Endodermal cell (in vitro differentiated cells): ENCODE data around the gene PNRC1. TPM values are rescaled to one million over a fixed set of nuclear protein-coding genes. Genes with fewer than 3 reads are reported as not detected.
"Not testable (repeated sequence)": the region's sequence is repeated elsewhere in the genome, so short reads cannot be mapped to it uniquely, and the experiment has no call there.

Experiments
- DNase-seq: peaks from one replicate; pipeline ENCODE4 v3.0.0-alpha.2; 2017
- H3K27ac ChIP-seq: 2 replicates; pipeline ENCODE4 v1.5.1; 2013; ENCODE audit warnings: mild to moderate bottlenecking, low read depth, low read length, moderate library complexity
- H3K27me3 ChIP-seq: 2 replicates; pipeline ENCODE4 v1.6.1; 2013; ENCODE audit warnings: mild to moderate bottlenecking, low read length, moderate library complexity; ENCODE audit not compliant: insufficient read depth, control insufficient read depth, poor library complexity, severe bottlenecking
- H3K36me3 ChIP-seq: 2 replicates; pipeline ENCODE4 v1.7.0; 2013; ENCODE audit warnings: mild to moderate bottlenecking, low read length, moderate library complexity; ENCODE audit not compliant: control insufficient read depth, insufficient read depth
- H3K4me1 ChIP-seq: one replicate; pipeline ENCODE4 v1.7.0; 2013; ENCODE audit warnings: low read length; ENCODE audit not compliant: control insufficient read depth, insufficient read depth
- H3K4me3 ChIP-seq: 2 replicates; pipeline ENCODE4 v1.5.1; 2013; ENCODE audit warnings: mild to moderate bottlenecking, low read length, moderate library complexity
- H3K9ac ChIP-seq: 2 replicates; pipeline ENCODE4 v1.6.1; 2013; ENCODE audit warnings: mild to moderate bottlenecking, low read length, moderate library complexity; ENCODE audit not compliant: poor library complexity, severe bottlenecking; ENCODE audit errors: extremely low read depth
- H3K9me3 ChIP-seq: 2 replicates; pipeline ENCODE4 v1.6.1; 2013; ENCODE audit warnings: mild to moderate bottlenecking, low read length, moderate library complexity; ENCODE audit not compliant: control insufficient read depth
- H3K27ac Mint-ChIP-seq: 2 replicates; pipeline ENCODE4 v1.8.0; 2020; ENCODE audit warnings: mixed read lengths
- H3K27me3 Mint-ChIP-seq: 2 replicates; pipeline ENCODE4 v1.8.0; 2021; ENCODE audit warnings: mild to moderate bottlenecking, mixed read lengths; ENCODE audit not compliant: insufficient read depth
- H3K36me3 Mint-ChIP-seq: 2 replicates; pipeline ENCODE4 v1.8.0; 2020; ENCODE audit warnings: low read depth, mixed read lengths
- H3K4me1 Mint-ChIP-seq: 2 replicates; pipeline ENCODE4 v1.8.0; 2020; ENCODE audit warnings: mixed read lengths
- H3K4me3 Mint-ChIP-seq: 2 replicates; pipeline ENCODE4 v1.8.0; 2020; ENCODE audit warnings: mild to moderate bottlenecking, moderate library complexity, mixed read lengths
- H3K9me3 Mint-ChIP-seq: 2 replicates; pipeline ENCODE4 v1.8.0; 2020; ENCODE audit warnings: mild to moderate bottlenecking, mixed read lengths
- CTCF ChIP-seq: fragments of 200-600 bp; sonication (generic); conservative IDR thresholded peaks from 2 replicates; pipeline ENCODE4 v1.5.0; 2021; ENCODE audit warnings: antibody characterized with exemption, mild to moderate bottlenecking
- WGBS, 2 experiments: methylation state at CpG; one replicate each; pipeline versions ENCODE4 v1.1.5 to v1.1.7; 2013; ENCODE audit warnings: missing lambda C conversion rate in 2 of 2, mixed read lengths in 1 of 2; ENCODE audit not compliant: insufficient coverage in 1 of 2, insufficient read length in 1 of 2; 5-methylcytosine and 5-hydroxymethylcytosine counted together
- total RNA-seq, 2 donors: library from RNA; stranded (reverse); fragmentation: NEBNext Ultra II Directional in 1 of 2; extraction: Animal tissue kit (Norgen Biotek cat#: 25700) in 1 of 2; gene quantifications; 2 replicates in 1 of 2; 3 replicates in 1 of 2; pipeline ENCODE4 v1.2.1, GENCODE V29; 2021

PNRC1 gene
- total RNA-seq, 2 donors from 2014 or later: 105 to 118 TPM

GRCh38 chr6:89120371-89120770 is 39.8 kb downstream of the PNRC1 start:
- Histone ChIP-seq H3K36me3 (no peaks in the 10 kb centered on the region), H3K4me3 (no peak overlapping the region), H3K4me1 (no peaks in the 10 kb centered on the region), H3K27me3 (peaks cover 13% of the 10 kb centered on the region), H3K27ac (no peak overlapping the region), H3K9ac (no peak overlapping the region), H3K9me3 (no peaks in the 10 kb centered on the region)
- 93 to 100% methylated on average over 1 to 4 of the region's 4 CpGs for WGBS, 2 experiments
- Mint-ChIP-seq H3K4me1 (peaks cover 5% of the 10 kb centered on the region), H3K36me3 (no peaks in the 10 kb centered on the region), H3K27me3 (peaks cover 42% of the 10 kb centered on the region), H3K4me3 (no peak overlapping the region), H3K27ac (no peak overlapping the region), H3K9me3 (no peaks in the 10 kb centered on the region)
- DNase-seq: no peak
- no peak for TF ChIP-seq CTCF

- 100% methylated on average over 1 of the region's 1 CpG for WGBS, 2 experiments
- Histone ChIP-seq H3K27ac (no peak overlapping the region), H3K4me1 (no peaks in the 10 kb centered on the region), H3K27me3 (peaks cover 13% of the 10 kb centered on the region), H3K9ac (no peak overlapping the region), H3K9me3 (no peaks in the 10 kb centered on the region), H3K36me3 (no peaks in the 10 kb centered on the region), H3K4me3 (no peak overlapping the region)
- peaks cover 3% of the 10 kb centered on the region for H3K9me3 Mint-ChIP-seq
- peaks cover 33% of the 10 kb centered on the region for H3K27me3 Mint-ChIP-seq
- H3K4me3 Mint-ChIP-seq: no peak overlapping the region
- no peak overlapping the region for H3K27ac Mint-ChIP-seq
- H3K4me1 Mint-ChIP-seq: peaks cover 2% of the 10 kb centered on the region
- no peaks in the 10 kb centered on the region for H3K36me3 Mint-ChIP-seq
- TF ChIP-seq CTCF: no peak
- DNase-seq: no peak
These were observed 41.4 kb downstream of the PNRC1 start for GRCh38 chr6:89121934-89122333.

GRCh38 chr6:89122625-89123024 is 42.1 kb downstream of the PNRC1 start:
- Histone ChIP-seq H3K9me3 (no peaks in the 10 kb centered on the region), H3K36me3 (no peaks in the 10 kb centered on the region), H3K4me1 (no peaks in the 10 kb centered on the region), H3K27me3 (peaks cover 13% of the 10 kb centered on the region), H3K4me3 (no peak overlapping the region), H3K27ac (no peak overlapping the region), H3K9ac (no peak overlapping the region)
- no peak overlapping the region for H3K4me3 Mint-ChIP-seq
- no peak overlapping the region for H3K27ac Mint-ChIP-seq
- H3K9me3 Mint-ChIP-seq: peaks cover 9% of the 10 kb centered on the region
- no peaks in the 10 kb centered on the region for H3K36me3 Mint-ChIP-seq
- peaks cover 31% of the 10 kb centered on the region for H3K27me3 Mint-ChIP-seq
- DNase-seq: no peak
- peak; percentile 74 for TF ChIP-seq CTCF
- no peaks in the 10 kb centered on the region for H3K4me1 Mint-ChIP-seq

GRCh38 chr6:89128256-89128671 is 47.7 kb downstream of the PNRC1 start:
- not testable (repeated sequence) for H3K4me3 ChIP-seq, H3K27me3 ChIP-seq, H3K27ac Mint-ChIP-seq, H3K4me3 Mint-ChIP-seq, H3K4me1 ChIP-seq, H3K9ac ChIP-seq, H3K36me3 Mint-ChIP-seq, H3K27ac ChIP-seq, H3K36me3 ChIP-seq, H3K4me1 Mint-ChIP-seq, DNase-seq
- peaks cover 52% of the 10 kb centered on the region for H3K27me3 Mint-ChIP-seq
- H3K9me3 Mint-ChIP-seq: peaks cover 31% of the 10 kb centered on the region
- 93 to 94% methylated on average over 2 of the region's 2 CpGs for WGBS, 2 experiments
- H3K9me3 ChIP-seq: peaks cover 10% of the 10 kb centered on the region
